Stimulated activated CD4-positive, alpha-beta T cell treated with anti-CD3 and anti-CD28 coated beads, Interleukin-4, amount 100 ng/mL, for 24 hours (primary cell): ENCODE results near the gene PIK3R5.
A peak's percentile ranks its signal among the peaks of the same experiment; 100 is the strongest.

ENCODE experiments used
- DNase-seq: peaks from one replicate; pipeline ENCODE4 v3.0.0-alpha.2; 2020

PIK3R5 gene

GRCh38 chr17:8918807-8919465, 46.6 kb downstream of the PIK3R5 start:
- DNase-seq = no peak

- no peak for DNase-seq
Measured at GRCh38 chr17:8916466-8916865, 49.0 kb downstream of the PIK3R5 start.

GRCh38 chr17:8914554-8914953, 51.0 kb downstream of the PIK3R5 start:
- no peak for DNase-seq

- no peak for DNase-seq
Measured at GRCh38 chr17:8913879-8914278, 51.6 kb downstream of the PIK3R5 start.

GRCh38 chr17:8913091-8913490, 52.4 kb downstream of the PIK3R5 start:
- DNase-seq = no peak

GRCh38 chr17:8912084-8912981, 53.2 kb downstream of the PIK3R5 start:
- no peak for DNase-seq

GRCh38 chr17:8910969-8911604, 54.4 kb downstream of the PIK3R5 start:
- DNase-seq = no peak

GRCh38 chr17:8909586-8910270, 55.8 kb downstream of the PIK3R5 start:
- DNase-seq = no peak

- DNase-seq = no peak
Measured at GRCh38 chr17:8905331-8905730, 60.2 kb downstream of the PIK3R5 start.

GRCh38 chr17:8904686-8905085, 60.8 kb downstream of the PIK3R5 start:
- DNase-seq = no peak

- DNase-seq = no peak
Measured at GRCh38 chr17:8904201-8904600, 61.3 kb downstream of the PIK3R5 start.

- DNase-seq = no peak
Measured at GRCh38 chr17:8900626-8901585, 64.6 kb downstream of the PIK3R5 start.

GRCh38 chr17:8900207-8900606, 65.3 kb downstream of the PIK3R5 start:
- DNase-seq = no peak

- no peak for DNase-seq
Measured at GRCh38 chr17:8898636-8899035, 66.9 kb downstream of the PIK3R5 start.

- DNase-seq = no peak
Measured at GRCh38 chr17:8898126-8898525, 67.4 kb downstream of the PIK3R5 start.

GRCh38 chr17:8896641-8897635, 68.6 kb downstream of the PIK3R5 start:
- DNase-seq = no peak

- DNase-seq = no peak
Measured at GRCh38 chr17:8896087-8896486, 69.4 kb downstream of the PIK3R5 start.

- peak; percentile 55 for DNase-seq
Measured at GRCh38 chr17:8894673-8895578, 70.6 kb downstream of the PIK3R5 start.

- no peak for DNase-seq
Measured at GRCh38 chr17:8894202-8894671, 71.3 kb downstream of the PIK3R5 start.
